Breast epithelium (tissue), 3 donors: ENCODE measurements around the gene RFWD3.

ENCODE experiments used
- POLR2AphosphoS5 ChIP-seq, 3 donors: sonication (generic); formaldehyde crosslinking; IDR thresholded peaks; one replicate each; pipeline ENCODE4 v1.6.1; 2017; ENCODE audit warnings: antibody characterized with exemption in 3 of 3
- TF ChIP-seq, protein P1 (sequence below), 3 donors: fragments of 450-650 bp; IDR thresholded peaks; one replicate each; pipeline ENCODE4 v1.5.1; 2016 to 2017; ENCODE audit warnings: antibody characterized with exemption in 3 of 3, mild to moderate bottlenecking in 3 of 3, moderate library complexity in 3 of 3

GRCh38 chr16:74611721-74612120 is 55.0 kb downstream of the RFWD3 start:
- TF ChIP-seq POLR2AphosphoS5 (IDR thresholded peaks at IDR 0.05) = no peak
- TF ChIP-seq, protein P1, sequence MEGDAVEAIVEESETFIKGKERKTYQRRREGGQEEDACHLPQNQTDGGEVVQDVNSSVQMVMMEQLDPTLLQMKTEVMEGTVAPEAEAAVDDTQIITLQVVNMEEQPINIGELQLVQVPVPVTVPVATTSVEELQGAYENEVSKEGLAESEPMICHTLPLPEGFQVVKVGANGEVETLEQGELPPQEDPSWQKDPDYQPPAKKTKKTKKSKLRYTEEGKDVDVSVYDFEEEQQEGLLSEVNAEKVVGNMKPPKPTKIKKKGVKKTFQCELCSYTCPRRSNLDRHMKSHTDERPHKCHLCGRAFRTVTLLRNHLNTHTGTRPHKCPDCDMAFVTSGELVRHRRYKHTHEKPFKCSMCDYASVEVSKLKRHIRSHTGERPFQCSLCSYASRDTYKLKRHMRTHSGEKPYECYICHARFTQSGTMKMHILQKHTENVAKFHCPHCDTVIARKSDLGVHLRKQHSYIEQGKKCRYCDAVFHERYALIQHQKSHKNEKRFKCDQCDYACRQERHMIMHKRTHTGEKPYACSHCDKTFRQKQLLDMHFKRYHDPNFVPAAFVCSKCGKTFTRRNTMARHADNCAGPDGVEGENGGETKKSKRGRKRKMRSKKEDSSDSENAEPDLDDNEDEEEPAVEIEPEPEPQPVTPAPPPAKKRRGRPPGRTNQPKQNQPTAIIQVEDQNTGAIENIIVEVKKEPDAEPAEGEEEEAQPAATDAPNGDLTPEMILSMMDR (IDR thresholded peaks at IDR 0.05) = no peak
